GM12872 (cell line): ENCODE data around the gene LPP.
A peak's percentile ranks its signal among the peaks of the same experiment; 100 is the strongest.

ENCODE experiments used
- CTCF ChIP-seq: IDR thresholded peaks from 3 replicates; pipeline ENCODE4 v1.5.1; 2011; ENCODE audit warnings: low read depth, mild to moderate bottlenecking, low read length, moderate library complexity; ENCODE audit not compliant: insufficient read depth

LPP gene

GRCh38 chr3:188661806-188662205, 507.8 kb downstream of the LPP start:
- TF ChIP-seq CTCF, result no peak

DNA sequence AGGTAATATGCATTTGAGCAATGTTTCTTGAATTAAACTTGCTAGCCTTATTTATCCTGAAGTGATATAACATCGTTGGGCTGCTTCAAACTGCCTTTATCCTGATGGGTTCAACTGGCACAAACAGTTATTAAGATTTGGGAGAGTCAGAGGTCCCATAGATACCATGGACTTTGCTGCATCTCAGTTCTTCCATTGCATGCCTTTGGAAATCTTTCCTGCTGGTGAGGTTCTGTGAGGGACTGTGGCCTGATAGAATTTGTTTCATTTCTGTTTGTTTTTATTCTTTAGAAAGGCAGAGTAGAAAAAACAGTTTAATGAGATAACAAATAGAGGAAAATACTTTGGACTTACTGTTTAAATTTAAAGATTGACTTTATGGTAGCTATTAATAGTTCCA, 508.3 kb downstream of the LPP start:
- no peak for TF ChIP-seq CTCF

DNA sequence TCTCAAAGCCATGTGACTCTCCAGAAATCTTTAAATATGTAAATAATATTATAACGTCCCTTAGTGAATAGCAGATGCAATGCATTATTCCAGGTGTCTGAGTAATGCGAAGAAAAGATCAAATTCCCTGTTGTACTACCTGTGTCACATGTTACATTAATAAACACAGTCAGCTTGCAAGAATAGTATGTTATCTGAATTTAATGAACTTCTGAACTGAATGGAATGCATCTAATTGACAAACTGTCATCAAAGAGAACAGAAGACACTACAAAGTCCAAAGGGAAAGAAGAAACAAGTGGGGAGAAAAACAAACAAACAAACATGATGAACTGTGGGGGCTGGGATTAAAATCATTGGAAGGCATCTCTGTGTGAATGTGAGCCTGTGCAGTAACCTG, 508.8 kb downstream of the LPP start:
- TF ChIP-seq CTCF, result no peak

DNA sequence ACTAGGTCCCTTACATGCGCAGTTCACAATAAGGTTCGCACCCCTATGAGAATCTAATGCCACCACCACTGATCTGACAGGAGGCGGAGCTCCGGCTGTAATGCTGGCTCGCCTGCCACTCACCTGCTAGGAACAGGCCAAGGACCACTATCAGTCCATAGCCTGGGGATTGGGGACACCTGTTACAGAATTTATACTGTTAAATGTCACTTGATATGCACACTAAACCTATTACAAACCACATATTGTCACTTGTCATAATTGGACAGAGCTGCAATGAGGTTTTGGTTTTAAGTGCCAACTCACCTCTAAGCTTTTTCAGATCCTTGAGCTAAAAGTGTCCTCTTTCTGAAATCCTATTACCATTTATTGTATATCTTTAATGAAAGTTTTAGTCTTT, 509.9 kb downstream of the LPP start:
- no peak for TF ChIP-seq CTCF

DNA sequence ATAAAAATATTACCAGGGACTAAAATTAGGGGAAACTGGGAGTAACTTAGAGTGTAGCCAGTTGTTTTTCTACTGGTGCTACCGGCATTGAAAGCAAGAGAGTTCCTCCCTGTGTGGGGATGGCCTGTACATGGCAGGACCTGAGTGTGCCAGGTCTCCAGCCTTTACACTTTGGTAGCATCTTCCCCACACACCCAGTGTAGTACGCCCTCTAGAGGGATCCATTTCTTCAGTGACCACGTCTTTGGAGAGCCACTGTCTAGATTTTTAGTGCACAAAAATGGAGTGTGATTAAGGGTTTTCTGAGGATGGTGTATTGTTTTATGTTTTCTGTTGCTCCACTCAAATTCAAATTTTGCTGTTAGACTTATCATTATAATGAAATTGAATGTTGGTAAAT, 510.8 kb downstream of the LPP start:
- peak; percentile 31; the same call in 2 of the 3 replicates for TF ChIP-seq CTCF

DNA sequence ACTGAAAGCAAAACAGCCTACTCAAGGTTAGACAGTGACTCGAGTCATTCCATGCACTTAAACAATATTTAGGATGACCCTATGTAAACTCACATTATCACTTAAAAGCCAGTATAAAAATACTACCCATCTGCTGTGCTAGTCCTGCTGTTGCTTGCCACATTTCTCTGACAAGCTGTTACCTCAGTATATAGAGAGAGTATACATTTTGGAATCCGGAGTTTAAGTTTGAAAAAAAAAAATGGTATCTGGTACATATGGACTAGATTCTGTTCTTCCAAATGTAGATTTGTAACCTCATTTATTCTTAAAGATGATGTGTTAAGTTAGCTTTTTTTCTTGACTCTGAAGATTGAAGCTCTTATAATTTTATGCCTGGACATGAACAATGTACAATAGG, 514.0 kb downstream of the LPP start:
- TF ChIP-seq CTCF, result no peak

DNA sequence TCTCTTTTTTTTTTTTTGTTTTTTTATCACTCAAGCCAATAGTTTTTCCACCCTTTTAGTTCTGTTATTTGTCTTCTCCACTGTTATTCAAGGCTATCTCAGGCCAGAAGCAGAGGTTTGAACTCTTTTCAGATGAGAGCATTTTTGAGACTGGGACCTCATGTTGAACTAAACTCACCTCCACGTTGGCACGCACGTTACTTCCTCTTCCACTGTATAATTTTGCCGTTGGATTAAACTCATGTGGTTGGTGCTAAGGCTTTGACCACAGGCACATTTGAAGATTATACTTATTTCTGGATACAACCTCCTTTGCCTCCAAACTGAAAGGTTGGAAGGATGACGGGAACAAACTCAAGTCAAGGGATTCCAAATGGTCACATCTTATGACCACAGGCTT, 516.5 kb downstream of the LPP start:
- TF ChIP-seq CTCF, result no peak

DNA sequence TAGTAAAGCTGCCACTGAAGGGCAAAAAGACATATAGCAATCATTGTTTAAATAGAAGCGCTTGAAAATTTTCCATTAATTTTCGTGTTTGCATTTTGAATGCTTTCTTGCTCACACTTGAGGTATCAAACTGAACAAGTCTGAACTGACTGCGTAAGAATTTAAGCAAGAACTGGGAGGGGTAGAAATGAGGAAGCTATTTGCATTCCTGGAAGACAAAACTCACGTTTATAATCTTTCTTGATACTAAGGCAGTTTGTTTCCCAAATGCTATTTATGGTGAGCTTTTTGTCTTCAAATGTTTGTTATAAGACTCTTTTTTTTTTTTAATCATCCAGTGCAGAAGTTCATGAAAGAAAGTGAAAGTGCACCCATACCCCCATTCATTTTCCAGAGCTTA, 518.0 kb downstream of the LPP start:
- no peak for TF ChIP-seq CTCF
